Urinary bladder (tissue), 4 donors: ENCODE measurements around the gene SAG. TPM values are rescaled to one million over a fixed set of nuclear protein-coding genes. Genes with fewer than 3 reads are reported as not detected.

ENCODE experiments used
- DNase-seq: peaks from one replicate; pipeline ENCODE4 v3.0.0-alpha.2; 2015; ENCODE audit errors: extremely low spot score
- H3K27ac ChIP-seq: one replicate; pipeline ENCODE4 v1.5.1; 2013; ENCODE audit warnings: low read depth, mild to moderate bottlenecking, moderate library complexity
- H3K36me3 ChIP-seq: one replicate; pipeline ENCODE4 v1.6.1; 2013; ENCODE audit warnings: mild to moderate bottlenecking, moderate library complexity; ENCODE audit not compliant: insufficient read depth
- H3K4me1 ChIP-seq: one replicate; pipeline ENCODE4 v1.6.1; 2013; ENCODE audit warnings: mild to moderate bottlenecking, moderate library complexity; ENCODE audit not compliant: insufficient read depth
- H3K4me3 ChIP-seq: one replicate; pipeline ENCODE4 v1.5.1; 2013; ENCODE audit warnings: low read depth, low read length
- WGBS: extraction: QIAGEN DNeasy Blood & Tissue Kit; methylation state at CpG from one replicate; pipeline ENCODE4 v1.1.7; 2013; 5-methylcytosine and 5-hydroxymethylcytosine counted together
- polyA plus RNA-seq: library from polyadenylated mRNA; stranded (reverse); fragments of 200-250 nt; gene quantifications from one replicate; pipeline ENCODE4 v1.2.3, GENCODE V29; 2013
- total RNA-seq: library from RNA; depleted of rRNA; stranded (reverse); fragments of >200 nt; gene quantifications from one replicate; pipeline ENCODE4 v1.2.3, GENCODE V29; 2014
- donor health status: healthy with polysubstance abuse.
- donor health status: healthy.

SAG gene
- total RNA-seq: not detected
- 0.03 TPM for polyA plus RNA-seq

DNA sequence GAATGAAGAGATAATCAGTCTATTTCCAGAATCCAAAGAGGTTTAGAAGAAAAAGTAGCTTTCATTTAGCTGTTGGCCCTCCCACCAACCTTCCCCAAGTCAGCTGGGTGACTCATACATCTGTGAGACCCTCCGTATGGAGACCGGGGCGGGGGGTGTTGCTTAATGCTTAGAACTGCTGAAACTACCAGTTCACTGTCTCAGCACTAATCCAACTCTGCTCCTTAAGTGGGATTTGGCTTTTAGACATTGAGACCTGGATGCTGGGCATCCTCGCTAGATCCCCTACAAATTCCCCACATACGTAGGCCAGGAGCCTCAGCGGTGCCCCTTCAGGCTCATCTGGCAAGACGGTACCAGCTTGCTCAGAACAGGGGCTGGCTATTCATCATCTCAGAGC, at the start of gene SAG:
SAG (plus strand) TSS at position 252 of the 400 bp plus-strand sequence. CDS start 1,374 bp downstream, outside the sequence.
- Histone ChIP-seq H3K36me3 (no peaks in the 10 kb centered on the region), H3K4me1 (no peaks in the 10 kb centered on the region), H3K27ac (no peak within 1 kb of the TSS), H3K4me3 (no peak within 1 kb of the TSS)
- DNase-seq: no peak
- 62% methylated on average over 7 of the region's 7 CpGs for WGBS

DNA sequence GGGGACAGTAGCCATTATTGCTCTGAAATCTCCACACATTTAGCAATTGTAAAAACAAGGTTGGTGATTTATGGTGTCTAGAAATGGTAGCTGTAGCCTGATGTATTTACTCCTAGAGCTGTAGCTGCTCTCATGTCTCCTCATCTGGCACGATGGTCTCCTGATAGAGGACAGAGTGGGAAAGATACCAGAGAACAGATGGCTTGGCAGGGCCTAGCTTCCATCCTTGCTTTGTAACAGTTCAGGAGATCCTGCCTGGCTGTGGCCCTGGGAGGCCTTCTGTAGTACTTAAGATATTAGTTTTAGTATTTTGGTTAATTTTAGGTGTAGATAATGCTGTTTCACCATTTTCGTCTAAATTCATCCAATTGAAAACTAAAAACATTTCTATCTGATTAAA, 49.4 kb upstream of the SAG start:
- 89% methylated on average over 2 of the region's 2 CpGs for WGBS
- Histone ChIP-seq H3K36me3 (peaks cover 4% of the 10 kb centered on the region), H3K27ac (no peak overlapping the region), H3K4me3 (no peak overlapping the region), H3K4me1 (no peaks in the 10 kb centered on the region)
- DNase-seq: no peak

DNA sequence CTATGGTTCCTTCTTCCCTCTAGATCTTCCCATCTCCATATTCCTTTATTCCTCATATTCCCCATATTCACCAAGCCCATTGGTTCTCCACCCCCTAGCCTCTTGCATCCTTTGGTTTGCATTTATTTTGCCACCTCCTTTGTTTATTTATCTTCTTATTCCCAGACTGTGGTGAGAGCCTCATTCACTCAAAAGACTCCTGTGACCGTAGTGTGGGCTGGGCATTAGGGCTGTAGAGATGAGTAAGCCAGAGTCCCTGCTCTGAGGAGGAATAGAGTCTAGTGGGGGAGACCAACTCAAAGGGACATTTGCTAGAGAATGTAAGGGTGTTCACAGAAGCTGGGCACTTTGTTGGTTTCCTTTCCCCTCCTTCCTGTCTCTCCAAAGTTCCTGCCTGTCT, 47.9 kb upstream of the SAG start:
- Histone ChIP-seq H3K36me3 (peaks cover 6% of the 10 kb centered on the region), H3K4me3 (no peak overlapping the region), H3K4me1 (no peaks in the 10 kb centered on the region), H3K27ac (no peak overlapping the region)
- 88% methylated on average over 1 of the region's 1 CpG for WGBS
- no peak for DNase-seq

- Histone ChIP-seq H3K4me1 (no peaks in the 10 kb centered on the region), H3K36me3 (peaks cover 6% of the 10 kb centered on the region)
- 95% methylated on average over 5 of the region's 5 CpGs for WGBS
Measured at GRCh38 chr2:233260661-233261060, 47.0 kb upstream of the SAG start.

DNA sequence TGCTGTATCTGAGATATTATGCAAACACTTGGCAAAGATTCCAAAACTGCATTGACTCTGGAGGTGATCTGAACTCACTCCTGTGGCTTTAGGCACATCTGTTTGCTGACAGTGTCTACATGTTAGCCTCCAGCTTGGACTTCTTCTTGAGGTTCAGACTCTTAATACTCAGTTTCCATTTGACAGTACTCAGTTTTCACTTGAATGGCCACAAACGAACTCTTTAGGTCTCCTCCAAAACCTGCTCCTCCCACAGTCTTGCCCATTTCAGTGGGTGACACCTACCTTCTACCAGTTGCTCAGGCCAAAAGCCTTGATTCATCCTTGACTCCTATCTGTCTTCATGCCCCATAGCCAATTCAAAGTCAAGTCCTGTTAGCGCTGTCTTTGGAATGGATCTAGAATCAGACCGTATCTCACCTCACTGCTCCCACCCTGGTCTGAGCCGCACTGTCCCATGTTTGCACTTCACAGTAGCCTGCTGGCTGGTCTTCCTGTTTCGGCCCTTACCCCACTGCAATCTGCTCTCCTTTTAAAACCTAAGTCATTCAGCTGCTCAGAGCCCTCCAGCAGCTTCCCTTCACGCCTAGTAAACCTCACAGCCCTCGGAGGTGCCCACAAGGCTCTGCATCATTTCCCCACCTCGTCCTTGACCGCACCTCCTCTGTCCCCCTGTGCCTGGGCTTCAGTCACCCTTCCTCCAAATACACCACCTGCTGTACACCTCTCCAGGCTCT, 45.6 kb upstream of the SAG start:
- WGBS: 91% methylated on average over 9 of the region's 9 CpGs
- H3K4me1 ChIP-seq: no peaks in the 10 kb centered on the region
- H3K4me3 ChIP-seq: no peak overlapping the region
- no peak for DNase-seq
- H3K27ac ChIP-seq: no peak overlapping the region
- H3K36me3 ChIP-seq: peaks cover 6% of the 10 kb centered on the region

More at GRCh38 chr2:233260661-233261060, 47.0 kb upstream of the SAG start:
- no peak for DNase-seq
- no peak overlapping the region for H3K27ac ChIP-seq
- H3K4me3 ChIP-seq: no peak overlapping the region

- Histone ChIP-seq H3K27ac (no peak overlapping the region), H3K4me1 (no peaks in the 10 kb centered on the region), H3K4me3 (no peak overlapping the region), H3K36me3 (peaks cover 6% of the 10 kb centered on the region)
- DNase-seq: no peak
- WGBS: 91% methylated on average over 5 of the region's 5 CpGs
Measured at GRCh38 chr2:233262562-233262961, 45.1 kb upstream of the SAG start.

DNA sequence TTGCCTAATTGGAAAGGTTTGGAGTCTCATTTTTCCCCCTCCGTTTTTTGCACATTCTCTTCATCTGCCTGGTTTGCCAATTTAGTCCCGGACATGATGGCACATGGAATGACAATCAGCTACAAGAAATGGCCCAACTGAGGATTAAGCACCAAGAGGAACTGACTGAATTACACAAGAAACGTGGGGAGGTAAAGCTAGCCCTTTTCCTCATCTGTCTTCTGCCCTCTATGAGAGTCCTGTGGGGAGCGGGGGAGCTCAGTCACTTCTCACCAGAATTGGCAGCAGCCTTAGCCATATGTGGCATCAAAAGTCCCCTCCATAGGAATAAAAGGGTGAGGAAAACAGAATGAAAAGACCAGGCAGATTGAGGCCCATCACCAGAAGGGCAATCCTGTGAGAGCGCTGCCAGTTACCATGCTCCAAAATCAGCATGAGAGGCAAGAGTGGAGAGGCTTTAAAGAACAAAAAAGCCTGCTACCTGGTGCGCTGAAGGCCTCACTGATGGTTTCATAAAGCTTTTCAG, 44.5 kb upstream of the SAG start:
- Histone ChIP-seq H3K36me3 (peaks cover 6% of the 10 kb centered on the region), H3K4me1 (no peaks in the 10 kb centered on the region), H3K27ac (no peak overlapping the region), H3K4me3 (no peak overlapping the region)
- 92% methylated on average over 6 of the region's 6 CpGs for WGBS
- no peak for DNase-seq

- H3K27ac ChIP-seq: no peak overlapping the region
- H3K4me3 ChIP-seq: no peak overlapping the region
- H3K36me3 ChIP-seq: peaks cover 6% of the 10 kb centered on the region
- 86% methylated on average over 8 of the region's 8 CpGs for WGBS
- DNase-seq: no peak
- no peaks in the 10 kb centered on the region for H3K4me1 ChIP-seq
Measured at GRCh38 chr2:233264667-233265066, 42.9 kb upstream of the SAG start.

- no peak overlapping the region for H3K27ac ChIP-seq
- H3K36me3 ChIP-seq: peaks cover 6% of the 10 kb centered on the region
- WGBS: 95% methylated on average over 10 of the region's 10 CpGs
- DNase-seq: no peak
- no peak overlapping the region for H3K4me3 ChIP-seq
- no peaks in the 10 kb centered on the region for H3K4me1 ChIP-seq
Measured at GRCh38 chr2:233265899-233266431, 41.7 kb upstream of the SAG start.

GRCh38 chr2:233266481-233266880, 41.1 kb upstream of the SAG start:
- H3K27ac ChIP-seq: no peak overlapping the region

DNA sequence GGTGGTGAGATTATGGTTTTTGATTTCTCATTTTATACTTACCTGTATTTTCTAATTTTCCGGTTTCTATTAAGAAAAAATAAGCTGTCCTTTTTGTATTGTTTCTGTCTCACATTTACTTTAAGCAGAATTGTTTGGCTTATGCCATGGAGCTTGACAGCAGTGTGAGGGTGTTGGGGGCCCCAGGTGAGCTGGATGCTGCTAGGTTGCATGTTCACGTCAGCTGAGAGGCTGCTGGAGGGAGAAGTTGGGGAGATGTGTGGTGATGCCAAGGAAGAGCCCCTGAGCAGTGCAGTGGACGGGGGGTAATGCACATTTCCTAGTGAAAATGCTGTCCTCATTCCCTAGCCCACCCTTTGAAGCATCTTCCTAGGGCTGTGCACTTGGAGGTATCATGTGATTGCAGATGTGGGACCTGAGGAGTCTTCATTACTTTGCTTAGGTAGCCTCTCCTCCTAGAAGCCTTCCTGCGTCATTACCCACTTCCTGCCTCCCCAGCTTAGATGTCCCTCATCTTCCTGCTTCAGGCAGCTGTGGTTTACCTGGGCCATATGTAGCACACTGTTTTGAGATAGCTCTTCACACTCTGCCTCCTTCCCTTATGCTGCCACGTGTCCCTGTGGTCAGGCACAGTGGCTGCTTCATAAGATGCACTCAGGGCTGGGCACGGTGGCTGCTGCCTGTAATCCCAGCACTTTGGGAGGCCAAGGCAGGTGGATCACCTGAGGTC, 39.9 kb upstream of the SAG start:
- no peak overlapping the region for H3K4me3 ChIP-seq
- 85% methylated on average over 6 of the region's 6 CpGs for WGBS
- H3K36me3 ChIP-seq: peaks cover 2% of the 10 kb centered on the region
- no peaks in the 10 kb centered on the region for H3K4me1 ChIP-seq
- H3K27ac ChIP-seq: no peak overlapping the region
- no peak for DNase-seq

More at GRCh38 chr2:233266481-233266880, 41.1 kb upstream of the SAG start:
- DNase-seq: no peak
- 88% methylated on average over 4 of the region's 4 CpGs for WGBS
- Histone ChIP-seq H3K4me3 (no peak overlapping the region), H3K36me3 (peaks cover 4% of the 10 kb centered on the region), H3K4me1 (no peaks in the 10 kb centered on the region)

GRCh38 chr2:233270366-233270765, 37.2 kb upstream of the SAG start:
- WGBS: 82% methylated on average over 5 of the region's 5 CpGs

DNA sequence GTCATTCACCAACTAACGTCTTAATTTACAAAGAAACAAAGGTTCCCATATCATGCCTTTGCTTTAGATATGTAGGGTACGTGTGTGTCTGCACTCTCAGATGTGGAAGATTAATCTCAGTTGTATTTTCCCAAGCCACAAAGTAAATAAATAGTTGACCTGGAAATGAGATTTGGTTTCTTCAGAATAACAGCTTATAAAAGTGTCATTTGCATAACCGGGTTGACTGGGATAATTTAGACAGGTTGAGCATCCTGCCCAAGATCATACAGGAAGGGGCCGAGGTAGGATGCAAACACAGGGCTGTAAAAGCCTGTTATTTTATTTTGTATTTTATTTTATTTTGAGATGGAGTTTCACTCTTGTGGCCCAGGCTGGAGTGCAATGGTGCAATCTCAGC, 36.7 kb upstream of the SAG start:
- Histone ChIP-seq H3K4me3 (no peak overlapping the region), H3K36me3 (peaks cover 5% of the 10 kb centered on the region), H3K4me1 (no peaks in the 10 kb centered on the region), H3K27ac (no peak overlapping the region)
- 78% methylated on average over 4 of the region's 4 CpGs for WGBS
- no peak for DNase-seq

More at GRCh38 chr2:233270366-233270765, 37.2 kb upstream of the SAG start:
- Histone ChIP-seq H3K4me3 (no peak overlapping the region), H3K36me3 (peaks cover 3% of the 10 kb centered on the region), H3K4me1 (no peaks in the 10 kb centered on the region), H3K27ac (no peak overlapping the region)
- no peak for DNase-seq

DNA sequence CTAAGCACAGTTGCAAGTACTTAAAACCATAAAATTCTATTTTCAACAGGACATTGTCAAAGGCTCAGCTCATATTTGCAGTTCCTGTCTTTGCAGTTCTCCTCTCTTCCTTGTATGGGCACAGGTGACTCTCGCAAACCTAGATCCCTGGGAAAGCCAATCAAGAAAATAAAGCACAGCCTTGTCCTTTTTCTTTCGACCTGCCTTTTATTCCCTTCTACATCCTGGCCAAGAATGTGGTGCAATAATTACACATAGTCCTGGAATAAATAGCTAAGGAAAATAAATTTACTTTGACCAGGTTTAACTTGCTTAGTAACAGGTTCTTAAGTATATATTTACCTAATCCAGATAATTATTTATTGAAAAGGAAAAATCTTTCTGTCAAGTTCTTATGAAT, 35.9 kb upstream of the SAG start:
- H3K27ac ChIP-seq: no peak overlapping the region
- H3K4me1 ChIP-seq: no peaks in the 10 kb centered on the region
- H3K4me3 ChIP-seq: no peak overlapping the region
- no peak for DNase-seq
- 89% methylated on average over 2 of the region's 2 CpGs for WGBS
- H3K36me3 ChIP-seq: peaks cover 5% of the 10 kb centered on the region
